ENCODE results near the gene C9orf85.

The C9orf85 gene, protein sequence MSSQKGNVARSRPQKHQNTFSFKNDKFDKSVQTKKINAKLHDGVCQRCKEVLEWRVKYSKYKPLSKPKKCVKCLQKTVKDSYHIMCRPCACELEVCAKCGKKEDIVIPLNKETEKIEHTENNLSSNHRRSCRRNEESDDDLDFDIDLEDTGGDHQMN

DNA sequence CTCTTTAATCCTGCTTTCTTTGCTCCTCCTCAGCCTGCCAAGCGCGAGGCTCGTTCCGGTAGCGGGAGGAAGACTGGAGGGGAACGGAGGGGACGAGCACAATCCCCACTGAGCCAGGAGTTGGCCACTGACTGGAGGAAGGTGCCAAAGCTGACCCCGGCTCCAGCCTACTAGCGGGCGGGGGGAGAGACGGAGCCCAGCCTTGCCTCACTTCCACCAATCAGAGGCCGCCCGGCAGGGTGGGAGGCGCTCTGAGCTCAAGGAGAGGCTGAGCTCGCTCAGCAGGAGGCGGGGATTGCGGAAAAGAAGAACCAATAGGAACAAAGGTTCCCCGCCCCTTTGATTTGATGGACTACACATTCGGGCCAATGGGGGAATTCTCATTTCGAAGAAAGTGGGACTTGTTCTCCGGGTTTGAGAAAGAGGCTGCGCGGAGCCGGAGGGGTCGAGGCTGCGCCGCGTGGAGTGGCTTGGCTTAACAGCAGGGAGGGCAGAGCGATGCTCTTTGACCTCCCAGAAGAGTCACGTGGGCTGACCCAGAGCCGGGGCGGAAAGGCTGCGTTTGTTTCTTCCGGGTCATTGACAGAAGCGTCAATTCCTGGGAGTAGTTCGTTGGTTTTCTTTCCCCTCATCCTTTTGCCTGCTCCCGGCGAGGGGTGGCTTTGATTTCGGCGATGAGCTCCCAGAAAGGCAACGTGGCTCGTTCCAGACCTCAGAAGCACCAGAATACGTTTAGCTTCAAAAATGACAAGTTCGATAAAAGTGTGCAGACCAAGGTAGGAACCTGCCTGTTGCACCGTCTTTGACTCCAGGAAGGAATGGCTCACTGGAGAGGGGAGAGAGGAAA, at the start of gene C9orf85, which contains the start of gene ABHD17B:
Gene C9orf85, plus strand, starts transcription at position 579 of the 847 bp plus-strand sequence. Its CDS starts 96 bp downstream, at position 675.
Gene ABHD17B, minus strand, starts transcription at position 133 of the 847 bp plus-strand sequence. CDS start 36,113 bp downstream, outside the sequence.
- Mint-ChIP-seq H3K4me1 (peaks cover 67% of the 10 kb centered on the region), H3K27me3 (no peaks in the 10 kb centered on the region), H3K4me3 (peak within 1 kb of the TSS; percentile 99), H3K36me3 (ENCODE audit: insufficient read depth) (peaks cover 19% of the 10 kb centered on the region), H3K9me3 (no peaks in the 10 kb centered on the region), H3K27ac (ENCODE audit: low read depth) (peak within 1 kb of the TSS; percentile 94)
- ATAC-seq (replicated peaks; ENCODE audit: extremely low read depth, poor library complexity, severe bottlenecking), result peak; percentile 93
- peak; percentile 88 to 93 for DNase-seq (ENCODE audit: low spot score in 2 of 2)

DNA sequence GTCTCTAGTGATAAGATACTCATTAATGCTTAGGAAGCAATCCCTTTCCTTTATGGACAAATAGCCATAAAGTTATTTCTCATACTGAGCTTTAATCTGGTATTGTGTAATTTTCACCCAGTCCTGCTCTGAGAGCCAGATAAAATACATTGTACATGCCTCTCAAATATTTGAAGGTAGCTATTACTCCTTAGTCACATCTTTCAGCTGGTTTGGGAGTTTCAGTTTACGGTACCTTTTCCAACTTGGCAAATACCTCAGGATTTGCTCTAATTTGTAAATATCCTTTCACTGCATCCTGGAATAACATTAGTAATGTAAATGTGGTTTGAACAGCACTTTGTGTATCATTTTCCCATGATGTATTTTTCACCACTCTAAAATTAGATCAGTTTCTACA, 47.8 kb upstream of the C9orf85 start:
- ATAC-seq (replicated peaks; ENCODE audit: extremely low read depth, poor library complexity, severe bottlenecking), result no peak
- Mint-ChIP-seq H3K27ac (ENCODE audit: low read depth) (no peak overlapping the region), H3K36me3 (ENCODE audit: insufficient read depth) (peaks cover 5% of the 10 kb centered on the region)

DNA sequence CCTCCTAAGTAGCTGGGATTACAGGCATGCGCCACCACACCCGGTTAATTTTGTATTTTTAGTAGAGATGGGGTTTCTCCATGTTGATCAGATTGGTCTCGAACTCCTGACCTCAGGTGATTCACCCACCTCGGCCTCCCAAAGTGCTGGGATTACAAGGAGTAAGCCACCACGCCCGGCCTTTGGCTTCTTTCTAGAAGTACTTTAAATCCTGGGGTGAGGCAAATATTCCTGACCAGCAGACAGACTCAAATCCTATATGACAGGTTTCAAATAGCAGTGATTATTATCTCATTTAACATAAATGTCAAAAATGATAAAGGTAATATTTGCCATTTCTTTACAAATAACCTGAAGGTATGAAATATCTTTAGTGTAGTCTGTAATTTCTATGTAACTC, 36.1 kb upstream of the C9orf85 start:
- no peak overlapping the region for H3K27ac Mint-ChIP-seq (ENCODE audit: low read depth)
- no peaks in the 10 kb centered on the region for H3K36me3 Mint-ChIP-seq (ENCODE audit: insufficient read depth)
- DNase-seq (ENCODE audit: low spot score in 2 of 2), result no peak
- peaks cover 22% of the 10 kb centered on the region for H3K4me1 Mint-ChIP-seq
- H3K27me3 Mint-ChIP-seq, result no peaks in the 10 kb centered on the region
- no peak overlapping the region for H3K4me3 Mint-ChIP-seq
- ATAC-seq (replicated peaks; ENCODE audit: extremely low read depth, poor library complexity, severe bottlenecking), result no peak
- peaks cover 18% of the 10 kb centered on the region for H3K9me3 Mint-ChIP-seq

More for the DNA sequence above, 47.8 kb upstream of the C9orf85 start:
- no peaks in the 10 kb centered on the region for H3K27me3 Mint-ChIP-seq
- peaks cover 7% of the 10 kb centered on the region for H3K9me3 Mint-ChIP-seq
- no peaks in the 10 kb centered on the region for H3K4me1 Mint-ChIP-seq
- no peak overlapping the region for H3K4me3 Mint-ChIP-seq
- no peak for DNase-seq (ENCODE audit: low spot score in 2 of 2)

DNA sequence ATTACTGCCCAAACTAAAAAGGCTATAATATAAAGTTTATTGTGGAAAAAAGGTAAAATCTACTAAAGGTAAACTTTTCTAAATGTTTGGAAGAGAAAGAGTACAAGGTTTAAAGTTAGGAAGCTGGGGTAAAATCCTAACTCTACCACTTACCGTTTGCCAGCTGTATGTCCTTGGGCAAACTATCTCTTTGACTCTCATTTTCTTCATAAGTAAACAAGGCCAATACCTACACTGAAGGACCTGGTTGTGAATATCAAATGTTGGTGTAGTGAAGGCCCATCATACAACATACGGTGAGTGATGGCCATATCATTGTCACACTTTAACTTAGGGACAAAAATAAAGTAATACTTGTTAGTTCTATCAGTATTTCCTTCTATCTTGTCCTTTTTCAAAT, 35.3 kb upstream of the C9orf85 start:
- H3K36me3 Mint-ChIP-seq (ENCODE audit: insufficient read depth), result no peaks in the 10 kb centered on the region
- no peaks in the 10 kb centered on the region for H3K27me3 Mint-ChIP-seq
- no peak for ATAC-seq (replicated peaks; ENCODE audit: extremely low read depth, poor library complexity, severe bottlenecking)
- H3K27ac Mint-ChIP-seq (ENCODE audit: low read depth), result no peak overlapping the region
- DNase-seq (ENCODE audit: low spot score in 2 of 2), result no peak
- H3K4me1 Mint-ChIP-seq, result peaks cover 27% of the 10 kb centered on the region
- H3K9me3 Mint-ChIP-seq, result peaks cover 18% of the 10 kb centered on the region
- no peak overlapping the region for H3K4me3 Mint-ChIP-seq

DNA sequence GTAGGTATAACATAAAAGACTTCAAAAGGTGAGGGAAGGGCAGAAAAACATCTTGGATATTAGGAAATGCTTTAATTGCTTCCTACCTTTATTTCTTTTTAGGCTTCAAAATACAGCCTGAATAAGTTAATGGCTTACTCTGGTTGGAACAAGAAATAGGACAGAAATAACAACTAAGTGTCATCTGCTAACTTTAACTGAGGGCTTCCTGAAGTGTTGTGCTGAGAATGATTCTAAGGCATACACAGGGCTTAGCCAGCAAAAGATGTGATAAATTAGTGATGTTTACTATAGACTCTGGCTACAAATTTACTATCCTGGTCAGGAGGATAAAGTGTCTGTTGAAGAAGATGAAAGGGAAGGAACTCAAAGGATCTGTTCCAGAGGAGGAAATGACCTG, 34.6 kb upstream of the C9orf85 start:
- no peak overlapping the region for H3K4me3 Mint-ChIP-seq
- peaks cover 32% of the 10 kb centered on the region for H3K4me1 Mint-ChIP-seq
- no peaks in the 10 kb centered on the region for H3K36me3 Mint-ChIP-seq (ENCODE audit: insufficient read depth)
- ATAC-seq (replicated peaks; ENCODE audit: extremely low read depth, poor library complexity, severe bottlenecking) (no peak), DNase-seq (ENCODE audit: low spot score in 2 of 2) (no peak)
- H3K27ac Mint-ChIP-seq (ENCODE audit: low read depth), result no peak overlapping the region
- peaks cover 18% of the 10 kb centered on the region for H3K9me3 Mint-ChIP-seq
- no peaks in the 10 kb centered on the region for H3K27me3 Mint-ChIP-seq

DNA sequence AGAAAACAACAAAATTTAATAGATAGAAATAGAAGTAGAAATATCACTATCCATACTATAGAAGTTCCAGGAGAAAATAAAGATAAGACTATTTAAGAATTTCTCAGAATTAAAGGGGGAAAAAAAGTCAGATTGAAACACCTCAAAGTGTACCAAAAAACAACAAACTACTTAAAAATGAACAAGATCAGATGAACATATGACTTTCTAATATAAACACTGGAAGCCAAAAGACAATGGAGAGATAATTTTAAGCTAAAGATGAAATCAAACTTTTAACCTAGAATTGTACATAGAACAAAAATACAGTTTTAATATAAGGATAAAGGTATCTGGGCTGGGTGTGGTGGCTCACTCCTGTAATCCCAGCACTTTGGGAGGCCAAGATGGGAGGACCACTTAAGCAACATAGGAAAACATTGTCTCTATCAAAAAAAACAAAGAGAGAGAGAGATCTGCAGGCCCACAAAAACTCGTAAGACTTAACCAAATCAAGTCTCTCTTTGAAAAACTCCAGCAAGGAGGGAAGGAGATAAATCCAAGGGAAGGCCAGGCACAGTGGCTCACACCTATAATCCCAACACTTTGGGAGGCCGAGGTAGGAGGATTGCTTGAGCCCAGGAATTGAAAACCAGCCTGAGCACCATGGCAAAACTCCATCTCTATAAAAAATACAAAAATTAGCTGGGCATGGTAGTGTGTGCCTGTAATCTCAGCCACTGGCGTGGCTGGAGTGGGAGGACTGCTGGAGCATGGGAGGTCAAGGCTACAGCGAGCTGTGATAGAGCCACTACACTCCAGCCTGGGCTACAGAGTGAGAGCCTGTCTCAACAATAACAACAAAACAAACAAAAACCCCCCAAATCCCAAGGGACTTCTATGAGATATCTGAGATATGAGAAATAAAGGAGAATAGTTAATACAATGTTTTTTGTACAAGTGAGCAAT, 32.8 kb upstream of the C9orf85 start:
- no peak for DNase-seq (ENCODE audit: low spot score in 2 of 2)
- no peak for ATAC-seq (replicated peaks; ENCODE audit: extremely low read depth, poor library complexity, severe bottlenecking)
- H3K9me3 Mint-ChIP-seq, result peaks cover 24% of the 10 kb centered on the region
- no peak overlapping the region for H3K4me3 Mint-ChIP-seq
- no peaks in the 10 kb centered on the region for H3K27me3 Mint-ChIP-seq
- peaks cover 37% of the 10 kb centered on the region for H3K4me1 Mint-ChIP-seq
- peak overlapping the region; percentile 11 for H3K27ac Mint-ChIP-seq (ENCODE audit: low read depth)
- no peaks in the 10 kb centered on the region for H3K36me3 Mint-ChIP-seq (ENCODE audit: insufficient read depth)

DNA sequence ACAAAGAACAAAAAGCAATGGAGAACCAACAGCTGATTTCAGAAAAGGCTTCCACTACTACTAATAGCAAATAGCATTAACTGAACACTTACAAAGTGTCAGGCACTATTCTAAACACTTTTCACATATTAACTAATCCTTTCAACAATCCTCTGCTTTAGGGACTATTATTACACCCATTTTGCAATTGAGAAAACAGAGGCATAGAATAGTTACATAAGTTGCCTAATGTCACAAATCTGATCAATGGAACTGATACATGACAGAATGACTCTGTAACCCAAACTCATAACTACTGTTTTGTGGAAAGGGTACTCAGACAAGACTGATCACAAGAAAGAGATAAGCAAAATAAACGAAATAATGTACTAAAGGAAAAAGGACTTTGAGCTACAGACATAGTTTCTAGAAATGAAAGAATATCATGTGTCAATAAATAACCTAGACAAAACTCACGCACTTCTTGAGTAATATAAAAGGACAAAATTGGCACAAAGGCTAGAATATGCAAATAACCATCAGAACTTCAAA, 31.7 kb upstream of the C9orf85 start:
- H3K9me3 Mint-ChIP-seq, result peaks cover 34% of the 10 kb centered on the region

DNA sequence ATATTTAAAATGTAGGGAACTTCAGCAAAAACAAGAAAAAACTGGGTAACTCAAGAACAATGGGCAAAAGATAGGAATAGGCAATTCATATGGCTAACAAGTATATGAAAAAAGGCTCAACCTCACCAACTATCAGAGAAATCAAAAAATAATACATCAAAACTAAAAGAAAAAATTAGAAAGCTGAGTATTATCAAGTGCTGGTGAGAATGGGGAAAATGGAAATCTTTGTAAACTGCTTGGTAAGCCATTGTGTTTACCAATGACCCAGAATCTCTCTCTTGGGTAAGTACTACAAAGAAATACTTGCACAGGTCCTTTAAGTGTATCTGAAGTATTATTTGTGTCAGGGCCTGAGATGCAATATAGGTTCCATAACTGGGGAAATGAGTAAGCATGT, 27.4 kb upstream of the C9orf85 start:
- DNase-seq (ENCODE audit: low spot score in 2 of 2) (no peak), ATAC-seq (replicated peaks; ENCODE audit: extremely low read depth, poor library complexity, severe bottlenecking) (no peak)
- H3K27ac Mint-ChIP-seq (ENCODE audit: low read depth), result no peak overlapping the region
- no peak overlapping the region for H3K4me3 Mint-ChIP-seq
- H3K36me3 Mint-ChIP-seq (ENCODE audit: insufficient read depth), result no peaks in the 10 kb centered on the region
- H3K9me3 Mint-ChIP-seq, result peaks cover 26% of the 10 kb centered on the region
- no peaks in the 10 kb centered on the region for H3K27me3 Mint-ChIP-seq
- H3K4me1 Mint-ChIP-seq, result peaks cover 46% of the 10 kb centered on the region

More for the DNA sequence above, 31.7 kb upstream of the C9orf85 start:
- Mint-ChIP-seq H3K27me3 (no peaks in the 10 kb centered on the region), H3K4me1 (peaks cover 37% of the 10 kb centered on the region), H3K36me3 (ENCODE audit: insufficient read depth) (no peaks in the 10 kb centered on the region), H3K27ac (ENCODE audit: low read depth) (peak overlapping the region; percentile 11), H3K4me3 (no peak overlapping the region)
- ATAC-seq (replicated peaks; ENCODE audit: extremely low read depth, poor library complexity, severe bottlenecking), result no peak
- no peak for DNase-seq (ENCODE audit: low spot score in 2 of 2)

DNA sequence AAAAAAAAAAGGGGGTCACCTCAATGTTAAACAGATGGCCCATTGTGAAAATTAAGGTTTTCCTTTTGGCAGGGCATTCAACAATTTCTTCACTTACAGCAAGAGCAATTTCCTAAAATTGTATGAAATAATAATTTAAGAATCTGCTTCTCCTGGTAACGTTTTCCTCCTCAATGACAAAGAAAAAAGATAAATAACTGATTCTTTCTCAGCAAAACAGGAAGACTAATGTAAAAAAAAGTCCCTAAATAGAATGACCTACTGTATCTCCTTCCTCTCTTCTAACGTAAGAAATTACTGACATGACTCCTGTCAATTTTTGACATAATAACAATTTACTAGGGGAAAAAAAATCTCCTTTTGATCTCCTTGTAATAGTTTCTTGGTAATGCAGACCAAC, 26.0 kb upstream of the C9orf85 start:
- ATAC-seq (replicated peaks; ENCODE audit: extremely low read depth, poor library complexity, severe bottlenecking), result no peak
- no peak for DNase-seq (ENCODE audit: low spot score in 2 of 2)
- Mint-ChIP-seq H3K27ac (ENCODE audit: low read depth) (peak overlapping the region; percentile 71), H3K36me3 (ENCODE audit: insufficient read depth) (no peaks in the 10 kb centered on the region), H3K4me3 (no peak overlapping the region), H3K4me1 (peaks cover 46% of the 10 kb centered on the region), H3K27me3 (no peaks in the 10 kb centered on the region), H3K9me3 (peaks cover 16% of the 10 kb centered on the region)

DNA sequence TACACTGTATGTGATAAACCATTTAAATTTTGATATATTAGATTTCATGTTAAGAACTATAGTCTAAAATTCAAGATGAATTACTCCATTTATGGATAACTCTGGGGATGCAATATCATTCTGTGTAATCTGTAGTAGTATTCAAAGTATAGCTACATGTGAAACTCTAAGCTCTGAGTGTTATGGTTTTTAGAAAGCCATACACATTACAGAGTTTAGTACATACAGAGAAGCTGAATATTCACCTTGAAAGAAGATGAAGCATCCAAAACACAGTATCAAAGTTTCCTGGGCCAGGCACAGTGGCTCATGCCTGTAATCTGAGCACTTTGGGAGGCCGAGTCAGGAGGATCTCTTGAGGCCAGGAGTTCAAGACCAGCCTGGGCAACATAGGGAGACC, 25.4 kb upstream of the C9orf85 start:
- Mint-ChIP-seq H3K4me1 (peaks cover 42% of the 10 kb centered on the region), H3K9me3 (peaks cover 16% of the 10 kb centered on the region), H3K36me3 (ENCODE audit: insufficient read depth) (no peaks in the 10 kb centered on the region), H3K27me3 (no peaks in the 10 kb centered on the region), H3K27ac (ENCODE audit: low read depth) (peak overlapping the region; percentile 71), H3K4me3 (no peak overlapping the region)
- ATAC-seq (replicated peaks; ENCODE audit: extremely low read depth, poor library complexity, severe bottlenecking), result no peak
- DNase-seq (ENCODE audit: low spot score in 2 of 2), result no peak

DNA sequence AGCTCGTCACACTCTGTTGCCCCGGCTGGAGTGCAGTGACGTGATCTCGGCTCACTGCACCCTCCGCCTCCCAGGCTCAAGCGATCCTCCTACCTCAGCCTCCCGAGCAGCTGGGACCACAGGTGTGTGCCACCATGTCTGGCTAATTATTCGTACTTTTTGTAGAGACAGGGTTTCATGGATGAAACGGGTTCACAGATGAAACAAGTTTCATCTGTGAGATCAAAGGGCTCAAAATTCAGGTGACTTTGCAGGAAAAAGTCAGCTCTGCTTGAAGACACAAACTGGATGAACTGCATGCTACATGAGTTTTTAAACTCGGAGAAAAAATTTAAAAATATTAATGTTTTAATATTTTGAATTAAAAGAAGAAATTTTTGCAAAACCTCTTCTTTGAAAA, 24.9 kb upstream of the C9orf85 start:
- Mint-ChIP-seq H3K9me3 (peaks cover 16% of the 10 kb centered on the region), H3K27ac (ENCODE audit: low read depth) (peak overlapping the region; percentile 1), H3K4me1 (peaks cover 42% of the 10 kb centered on the region), H3K4me3 (no peak overlapping the region), H3K27me3 (no peaks in the 10 kb centered on the region), H3K36me3 (ENCODE audit: insufficient read depth) (no peaks in the 10 kb centered on the region)
- no peak for ATAC-seq (replicated peaks; ENCODE audit: extremely low read depth, poor library complexity, severe bottlenecking)
- DNase-seq (ENCODE audit: low spot score in 2 of 2), result no peak

DNA sequence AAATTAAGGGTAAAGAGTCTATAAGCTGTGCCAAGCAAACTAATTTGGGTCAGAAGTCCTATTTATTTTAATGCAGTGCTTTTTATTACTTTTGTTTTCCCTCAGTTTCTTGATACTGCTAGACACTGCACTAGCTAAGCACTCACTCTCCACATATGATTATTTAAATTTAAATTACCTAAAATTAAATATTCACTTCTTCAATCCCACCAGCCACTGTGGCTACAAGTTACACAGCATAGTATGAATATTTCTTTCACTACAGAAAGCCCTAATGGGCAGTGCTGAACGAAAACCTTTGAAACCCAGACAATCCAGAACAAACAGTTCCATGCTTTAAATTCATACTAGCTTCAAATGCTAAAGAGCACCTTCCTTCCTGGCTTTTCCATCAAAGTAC, 24.1 kb upstream of the C9orf85 start:
- Mint-ChIP-seq H3K36me3 (ENCODE audit: insufficient read depth) (no peaks in the 10 kb centered on the region), H3K4me3 (no peak overlapping the region), H3K4me1 (peaks cover 44% of the 10 kb centered on the region), H3K9me3 (peaks cover 16% of the 10 kb centered on the region), H3K27ac (ENCODE audit: low read depth) (no peak overlapping the region), H3K27me3 (no peaks in the 10 kb centered on the region)
- ATAC-seq (replicated peaks; ENCODE audit: extremely low read depth, poor library complexity, severe bottlenecking), result no peak
- no peak for DNase-seq (ENCODE audit: low spot score in 2 of 2)

All from central memory CD8-positive, alpha-beta T cell (primary cell).